Astrocyte (in vitro differentiated cells and primary cell): ENCODE measurements around the gene TMEM217. TPM values are rescaled to one million over a fixed set of nuclear protein-coding genes. Genes with fewer than 3 reads are reported as not detected.

Experiments
- DNase-seq: peaks from one replicate; pipeline ENCODE4 v3.0.0-alpha.2; 2010; ENCODE audit warnings: low read depth
- FAIRE-seq: peaks from 2 replicates; lab custom pipeline; 2011; peaks lifted over from hg19 to GRCh38; lab: Jason Lieb, UNC
- H2AFZ ChIP-seq: 2 replicates; pipeline ENCODE4 v1.6.0; 2012; ENCODE audit warnings: low read depth, low read length, inconsistent platforms
- H3K27ac ChIP-seq: 2 replicates; pipeline ENCODE4 v1.5.1; 2011; ENCODE audit warnings: low read depth, low read length, inconsistent platforms
- H3K27me3 ChIP-seq: 2 replicates; pipeline ENCODE4 v1.6.0; 2011; ENCODE audit warnings: low read length, inconsistent platforms; ENCODE audit not compliant: insufficient read depth
- H3K36me3 ChIP-seq: 2 replicates; pipeline ENCODE4 v1.5.1; 2011; ENCODE audit warnings: low read length, inconsistent platforms; ENCODE audit not compliant: insufficient read depth
- H3K4me1 ChIP-seq: 2 replicates; pipeline ENCODE4 v1.5.1; 2011; ENCODE audit warnings: low read length, inconsistent platforms; ENCODE audit not compliant: insufficient read depth
- H3K4me2 ChIP-seq: 2 replicates; pipeline ENCODE4 v1.6.0; 2012; ENCODE audit warnings: low read length, inconsistent platforms
- H3K4me3 ChIP-seq: 2 replicates; pipeline ENCODE4 v1.5.1; 2011; ENCODE audit warnings: low read depth, mild to moderate bottlenecking, low read length, inconsistent platforms; ENCODE audit not compliant: insufficient read depth
- H3K79me2 ChIP-seq: 2 replicates; pipeline ENCODE4 v1.6.0; 2012; ENCODE audit warnings: mild to moderate bottlenecking, low read length, inconsistent platforms; ENCODE audit not compliant: insufficient read depth
- H3K9ac ChIP-seq: 2 replicates; pipeline ENCODE4 v1.6.0; 2012; ENCODE audit warnings: mild to moderate bottlenecking, low read length, inconsistent platforms
- H3K9me3 ChIP-seq: 2 replicates; pipeline ENCODE4 v1.5.1; 2012; ENCODE audit warnings: low read depth, mild to moderate bottlenecking, low read length, inconsistent platforms; ENCODE audit not compliant: insufficient read depth
- H4K20me1 ChIP-seq: 2 replicates; pipeline ENCODE4 v1.6.0; 2012; ENCODE audit warnings: low read length, inconsistent platforms; ENCODE audit not compliant: insufficient read depth
- H3K27ac Mint-ChIP-seq: one replicate; pipeline ENCODE4 v1.8.0; 2021; ENCODE audit warnings: mild to moderate bottlenecking, mixed read lengths; ENCODE audit not compliant: unreplicated experiment
- H3K27me3 Mint-ChIP-seq: one replicate; pipeline ENCODE4 v1.8.0; 2021; ENCODE audit warnings: low read depth, mixed read lengths; ENCODE audit not compliant: unreplicated experiment
- H3K36me3 Mint-ChIP-seq: one replicate; pipeline ENCODE4 v1.8.0; 2021; ENCODE audit warnings: low read depth, mixed read lengths; ENCODE audit not compliant: unreplicated experiment
- H3K4me1 Mint-ChIP-seq: one replicate; pipeline ENCODE4 v1.8.0; 2021; ENCODE audit warnings: low read depth, mixed read lengths; ENCODE audit not compliant: unreplicated experiment
- H3K4me3 Mint-ChIP-seq: one replicate; pipeline ENCODE4 v1.8.0; 2021; ENCODE audit warnings: mild to moderate bottlenecking, moderate library complexity, mixed read lengths; ENCODE audit not compliant: unreplicated experiment
- H3K9me3 Mint-ChIP-seq: one replicate; pipeline ENCODE4 v1.8.0; 2021; ENCODE audit warnings: mild to moderate bottlenecking, mixed read lengths; ENCODE audit not compliant: unreplicated experiment
- CTCF ChIP-seq: IDR thresholded peaks from 2 replicates; pipeline ENCODE4 v1.5.1; 2011; ENCODE audit warnings: low read depth, mild to moderate bottlenecking, inconsistent platforms, low read length, moderate library complexity; ENCODE audit not compliant: insufficient read depth
- EZH2 ChIP-seq: IDR thresholded peaks from 2 replicates; pipeline ENCODE4 v1.6.1; 2012; ENCODE audit warnings: mild to moderate bottlenecking, low read length, inconsistent platforms; ENCODE audit not compliant: insufficient read depth
- total RNA-seq: library from RNA; stranded (reverse); gene quantifications from 2 replicates; pipeline ENCODE4 v1.2.1, GENCODE V29; 2021

The TMEM217 gene
- total RNA-seq, 1 donor from 2014 or later: 7.3 TPM

- Histone ChIP-seq H2AFZ (no peak overlapping the region), H3K4me1 (peaks cover 3% of the 10 kb centered on the region), H3K27me3 (no peaks in the 10 kb centered on the region), H4K20me1 (no peaks in the 10 kb centered on the region), H3K36me3 (peaks cover 15% of the 10 kb centered on the region), H3K4me3 (no peak overlapping the region), H3K79me2 (no peaks in the 10 kb centered on the region), H3K4me2 (no peak overlapping the region), H3K27ac (no peak overlapping the region), H3K9ac (no peak overlapping the region), H3K9me3 (no peaks in the 10 kb centered on the region)
- no peaks in the 10 kb centered on the region for H3K27me3 Mint-ChIP-seq
- DNase-seq (no peak), FAIRE-seq (no peak)
- H3K27ac Mint-ChIP-seq: no peak overlapping the region
- no peaks in the 10 kb centered on the region for H3K9me3 Mint-ChIP-seq
- TF ChIP-seq CTCF (no peak), EZH2 (no peak)
- peaks cover 7% of the 10 kb centered on the region for H3K36me3 Mint-ChIP-seq
- H3K4me3 Mint-ChIP-seq: no peak overlapping the region
- H3K4me1 Mint-ChIP-seq: peaks cover 6% of the 10 kb centered on the region
Observed at GRCh38 chr6:37303091-37303660, 45.2 kb upstream of the TMEM217 start.

- Histone ChIP-seq H3K27me3 (no peaks in the 10 kb centered on the region), H3K4me1 (no peaks in the 10 kb centered on the region), H2AFZ (no peak overlapping the region), H3K4me2 (no peak overlapping the region), H3K79me2 (no peaks in the 10 kb centered on the region), H3K9me3 (no peaks in the 10 kb centered on the region), H3K27ac (no peak overlapping the region), H3K4me3 (no peak overlapping the region), H3K9ac (no peak overlapping the region), H3K36me3 (peaks cover 15% of the 10 kb centered on the region), H4K20me1 (no peaks in the 10 kb centered on the region)
- Mint-ChIP-seq H3K36me3 (peaks cover 11% of the 10 kb centered on the region), H3K27me3 (no peaks in the 10 kb centered on the region), H3K9me3 (no peaks in the 10 kb centered on the region), H3K4me1 (peaks cover 3% of the 10 kb centered on the region), H3K4me3 (no peak overlapping the region), H3K27ac (no peak overlapping the region)
- no peak for TF ChIP-seq EZH2
- TF ChIP-seq CTCF: no peak
- no peak for FAIRE-seq
- no peak for DNase-seq
Observed at GRCh38 chr6:37302086-37302686, 44.2 kb upstream of the TMEM217 start.

- Histone ChIP-seq H3K9ac (no peak overlapping the region), H3K27me3 (no peaks in the 10 kb centered on the region), H3K27ac (no peak overlapping the region), H3K79me2 (no peaks in the 10 kb centered on the region), H3K9me3 (no peaks in the 10 kb centered on the region), H3K36me3 (peaks cover 18% of the 10 kb centered on the region), H3K4me1 (no peaks in the 10 kb centered on the region), H4K20me1 (no peaks in the 10 kb centered on the region), H3K4me3 (no peak overlapping the region), H3K4me2 (no peak overlapping the region), H2AFZ (no peak overlapping the region)
- Mint-ChIP-seq H3K27me3 (no peaks in the 10 kb centered on the region), H3K36me3 (peaks cover 14% of the 10 kb centered on the region), H3K27ac (no peak overlapping the region), H3K4me1 (no peaks in the 10 kb centered on the region), H3K4me3 (no peak overlapping the region), H3K9me3 (no peaks in the 10 kb centered on the region)
- TF ChIP-seq EZH2 (no peak), CTCF (no peak)
- no peak for FAIRE-seq
- no peak for DNase-seq
Observed at GRCh38 chr6:37299990-37300389, 42.0 kb upstream of the TMEM217 start.
